Measurements from ENCODE around the gene SLC25A21. TPM values are rescaled to one million over a fixed set of nuclear protein-coding genes. Genes with fewer than 3 reads are reported as not detected.

Gene SLC25A21
- total and polyA plus RNA-seq, 10 donors, result 0.06 to 1.1 (median 0.22) TPM; not detected in 2

DNA sequence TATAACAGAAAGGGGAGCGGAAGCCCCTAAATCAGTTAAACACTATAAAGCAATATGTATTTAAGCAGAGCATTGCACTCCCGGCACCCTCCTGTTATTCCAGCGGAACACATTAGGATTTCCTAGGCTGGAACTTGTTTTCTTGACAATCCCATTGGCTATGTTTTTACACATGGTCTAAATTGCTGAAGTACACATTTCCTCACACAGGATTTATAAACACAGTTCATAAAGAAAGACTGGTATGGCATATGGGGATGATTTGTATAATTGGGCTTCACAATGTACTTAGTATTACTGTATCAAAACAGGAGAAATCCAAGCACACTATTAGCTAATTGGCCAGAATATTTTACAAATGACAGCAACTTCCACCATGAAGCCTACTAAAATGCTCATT is 487.5 kb downstream of the SLC25A21 start:
- WGBS, 5 donors, result 89 to 98% (median 95%) methylated on average over 3 of the region's 3 CpGs
- no peaks in the 10 kb centered on the region for H3K4me1 ChIP-seq
- no peak overlapping the region for H3K4me3 ChIP-seq
- no peaks in the 10 kb centered on the region for H3K27me3 ChIP-seq (replicated peaks in 1 of 7)
- no peaks in the 10 kb centered on the region for H3K9me3 ChIP-seq
- no peak overlapping the region for H3K27ac ChIP-seq
- no peak for TF ChIP-seq POLR2AphosphoS5 (IDR thresholded peaks at IDR 0.05)
- TF ChIP-seq, protein P1, sequence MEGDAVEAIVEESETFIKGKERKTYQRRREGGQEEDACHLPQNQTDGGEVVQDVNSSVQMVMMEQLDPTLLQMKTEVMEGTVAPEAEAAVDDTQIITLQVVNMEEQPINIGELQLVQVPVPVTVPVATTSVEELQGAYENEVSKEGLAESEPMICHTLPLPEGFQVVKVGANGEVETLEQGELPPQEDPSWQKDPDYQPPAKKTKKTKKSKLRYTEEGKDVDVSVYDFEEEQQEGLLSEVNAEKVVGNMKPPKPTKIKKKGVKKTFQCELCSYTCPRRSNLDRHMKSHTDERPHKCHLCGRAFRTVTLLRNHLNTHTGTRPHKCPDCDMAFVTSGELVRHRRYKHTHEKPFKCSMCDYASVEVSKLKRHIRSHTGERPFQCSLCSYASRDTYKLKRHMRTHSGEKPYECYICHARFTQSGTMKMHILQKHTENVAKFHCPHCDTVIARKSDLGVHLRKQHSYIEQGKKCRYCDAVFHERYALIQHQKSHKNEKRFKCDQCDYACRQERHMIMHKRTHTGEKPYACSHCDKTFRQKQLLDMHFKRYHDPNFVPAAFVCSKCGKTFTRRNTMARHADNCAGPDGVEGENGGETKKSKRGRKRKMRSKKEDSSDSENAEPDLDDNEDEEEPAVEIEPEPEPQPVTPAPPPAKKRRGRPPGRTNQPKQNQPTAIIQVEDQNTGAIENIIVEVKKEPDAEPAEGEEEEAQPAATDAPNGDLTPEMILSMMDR (IDR thresholded peaks at IDR 0.05 in 8 of 11, conservative IDR thresholded peaks at IDR 0.05 in 3 of 11), result no peak
- TF ChIP-seq POLR2A (IDR thresholded peaks at IDR 0.05), result no peak
- intact Hi-C loops (cut with DNase I; ENCODE audit: low total_unique reads), result no loop called here
- H3K36me3 ChIP-seq, result no peaks in the 10 kb centered on the region
- no peak for DNase-seq

DNA sequence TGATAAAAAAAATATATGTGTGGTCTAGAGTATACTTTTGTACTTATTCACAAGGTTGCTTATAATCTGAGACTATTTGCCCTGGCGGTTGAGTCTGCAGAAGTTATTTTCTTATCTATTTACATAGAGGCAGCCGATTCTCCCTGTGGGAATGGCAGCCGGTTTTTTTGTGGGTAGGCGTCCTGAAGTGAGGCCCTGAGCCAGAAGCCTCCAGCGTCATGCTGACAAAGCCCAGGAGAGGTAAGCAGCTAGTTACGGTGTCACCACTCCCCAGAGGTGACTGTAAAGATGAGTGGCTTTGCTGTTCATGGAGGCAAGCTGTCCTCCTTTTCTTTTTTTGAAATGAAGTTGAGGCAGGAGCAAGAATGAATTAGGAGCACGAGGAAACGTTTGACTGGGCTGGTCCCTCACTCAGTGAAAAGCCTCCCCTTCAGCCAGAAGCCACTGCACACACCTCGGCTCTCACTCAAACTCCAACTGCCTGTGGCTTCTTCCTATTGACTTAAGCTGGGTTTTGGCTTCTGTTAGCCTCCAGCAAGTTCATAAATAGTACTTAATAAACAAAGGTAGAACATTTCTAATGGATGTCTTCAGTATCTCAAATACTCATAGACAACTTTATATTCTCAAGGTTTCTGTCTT is 489.2 kb downstream of the SLC25A21 start:
- no peaks in the 10 kb centered on the region for H3K9me3 ChIP-seq
- H3K27ac ChIP-seq, result no peak overlapping the region
- H3K4me1 ChIP-seq, result no peaks in the 10 kb centered on the region
- no peaks in the 10 kb centered on the region for H3K36me3 ChIP-seq
- WGBS, 5 donors, result 70 to 78% (median 75%) methylated on average over 9 of the region's 9 CpGs
- peaks cover 0 to 3% (median 0%) of the 10 kb centered on the region in 7 donors for H3K27me3 ChIP-seq (replicated peaks in 1 of 7)
- TF ChIP-seq, protein P1 (IDR thresholded peaks at IDR 0.05 in 8 of 11, conservative IDR thresholded peaks at IDR 0.05 in 3 of 11), result no peak
- no peak for TF ChIP-seq POLR2A (IDR thresholded peaks at IDR 0.05)
- no peak for TF ChIP-seq POLR2AphosphoS5 (IDR thresholded peaks at IDR 0.05)
- intact Hi-C loops (cut with DNase I; ENCODE audit: low total_unique reads), result no loop called here
- DNase-seq, result no peak
- no peak overlapping the region for H3K4me3 ChIP-seq

DNA sequence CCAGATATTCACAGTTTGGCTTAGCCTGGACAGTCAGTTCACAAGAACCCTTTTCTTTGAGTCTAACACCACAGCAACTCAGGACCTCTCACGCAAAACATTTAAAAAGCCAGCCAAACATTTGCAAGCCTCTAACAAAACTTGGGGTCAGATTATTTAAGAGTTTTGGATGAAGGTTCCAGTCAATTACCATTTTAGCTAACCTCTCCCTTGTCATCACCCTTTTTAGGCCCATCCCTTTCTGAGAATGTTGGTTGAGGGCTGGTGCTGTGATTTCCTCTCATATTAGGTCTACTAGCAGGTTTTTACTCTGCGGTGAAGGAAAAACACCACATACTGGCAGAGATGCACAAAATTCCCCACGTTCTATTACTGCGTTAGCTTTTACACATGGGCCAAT is 490.1 kb downstream of the SLC25A21 start:
- Histone ChIP-seq H3K27ac (no peak overlapping the region), H3K9me3 (no peaks in the 10 kb centered on the region), H3K36me3 (no peaks in the 10 kb centered on the region), H3K4me3 (no peak overlapping the region), H3K27me3 (replicated peaks in 1 of 7) (peaks cover 0 to 12% (median 0%) of the 10 kb centered on the region in 7 donors), H3K4me1 (no peaks in the 10 kb centered on the region)
- no peak for DNase-seq
- TF ChIP-seq POLR2A (IDR thresholded peaks at IDR 0.05) (no peak), POLR2AphosphoS5 (IDR thresholded peaks at IDR 0.05) (no peak)
- TF ChIP-seq, protein P1 (IDR thresholded peaks at IDR 0.05 in 8 of 11, conservative IDR thresholded peaks at IDR 0.05 in 3 of 11), result no peak
- intact Hi-C loops (cut with DNase I; ENCODE audit: low total_unique reads), result no loop called here
- WGBS, 5 donors, result 90 to 96% (median 94%) methylated on average over 4 of the region's 4 CpGs

DNA sequence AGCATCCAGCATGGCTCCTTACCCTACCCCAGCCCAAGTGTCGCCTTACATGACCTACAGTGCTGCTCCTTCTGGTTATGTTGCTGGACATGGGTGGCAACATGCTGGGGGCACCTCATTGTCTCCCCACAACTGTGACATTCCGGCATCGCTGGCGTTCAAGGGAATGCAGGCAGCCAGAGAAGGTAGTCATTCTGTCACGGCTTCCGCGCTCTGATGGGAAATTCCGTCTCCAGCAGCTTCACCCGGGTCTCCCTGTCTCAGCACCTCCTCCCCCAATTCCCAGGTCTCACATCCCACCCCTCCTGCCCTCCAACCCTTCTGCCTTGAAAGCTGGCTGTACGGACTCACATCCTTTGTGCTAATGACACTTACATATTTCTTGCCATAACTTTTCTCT is 496.2 kb downstream of the SLC25A21 start:
- no peaks in the 10 kb centered on the region for H3K9me3 ChIP-seq
- TF ChIP-seq POLR2A (IDR thresholded peaks at IDR 0.05) (no peak), POLR2AphosphoS5 (IDR thresholded peaks at IDR 0.05) (no peak)
- TF ChIP-seq, protein P1 (IDR thresholded peaks at IDR 0.05 in 8 of 11, conservative IDR thresholded peaks at IDR 0.05 in 3 of 11), result no peak
- H3K27me3 ChIP-seq (replicated peaks in 1 of 7), result peaks cover 0 to 68% (median 19%) of the 10 kb centered on the region in 7 donors
- H3K4me3 ChIP-seq, result no peak overlapping the region
- WGBS, 5 donors, result 18 to 27% (median 24%) methylated on average over 10 of the region's 10 CpGs
- no peak overlapping the region for H3K27ac ChIP-seq
- no peaks in the 10 kb centered on the region for H3K4me1 ChIP-seq
- H3K36me3 ChIP-seq, result no peaks in the 10 kb centered on the region
- intact Hi-C loops (cut with DNase I; ENCODE audit: low total_unique reads), result no loop called here
- no peak for DNase-seq
